Skeletal muscle tissue (tissue), 4 donors: Measurements from ENCODE around the gene SESN3. TPM values are rescaled to one million over a fixed set of nuclear protein-coding genes. Genes with fewer than 3 reads are reported as not detected.

Experiments
- H3K27ac ChIP-seq: one replicate; pipeline ENCODE4 v1.7.0; 2013; ENCODE audit warnings: mild to moderate bottlenecking, low read depth, low read length, inconsistent platforms
- H3K27me3 ChIP-seq, 3 donors: one replicate each; pipeline ENCODE4 v1.7.0; 2013; ENCODE audit warnings: low read length in 3 of 3; ENCODE audit not compliant: control insufficient read depth in 3 of 3, insufficient read depth in 3 of 3
- H3K36me3 ChIP-seq, 3 donors: one replicate each; pipeline ENCODE4 v1.7.0; 2013; ENCODE audit warnings: low read length in 3 of 3; ENCODE audit not compliant: control insufficient read depth in 3 of 3, insufficient read depth in 3 of 3
- H3K4me1 ChIP-seq, 3 donors: one replicate each; pipeline ENCODE4 v1.7.0; 2013; ENCODE audit warnings: low read length in 3 of 3, mild to moderate bottlenecking in 3 of 3; ENCODE audit not compliant: control insufficient read depth in 3 of 3, insufficient read depth in 3 of 3
- H3K4me3 ChIP-seq, 3 donors: one replicate each; pipeline ENCODE4 v1.7.0; 2013; ENCODE audit warnings: low read length in 3 of 3
- H3K9ac ChIP-seq, 3 donors: one replicate each; pipeline ENCODE4 v1.7.0; 2013; ENCODE audit warnings: low read length in 3 of 3, mild to moderate bottlenecking in 3 of 3, moderate library complexity in 2 of 3, low read depth in 1 of 3
- H3K9me3 ChIP-seq, 3 donors: one replicate each; pipeline ENCODE4 v1.7.0; 2013; ENCODE audit warnings: low read length in 3 of 3; ENCODE audit not compliant: control insufficient read depth in 3 of 3
- total RNA-seq: library from RNA; depleted of rRNA; stranded (reverse); fragments of >200 nt; gene quantifications from one replicate; pipeline ENCODE4 v1.2.3, GENCODE V29; 2014
- donor health status: Osteomylitis.

The SESN3 gene
- total RNA-seq, 1 donor from 2014 or later, result 93.4 TPM

GRCh38 chr11:95155385-95155784 is 75.6 kb downstream of the SESN3 start:
- Histone ChIP-seq H3K27ac (no peak overlapping the region), H3K9me3 (no peaks in the 10 kb centered on the region), H3K4me1 (peaks cover 30 to 41% (median 32%) of the 10 kb centered on the region in 3 donors), H3K4me3 (no peak overlapping the region), H3K9ac (no peak overlapping the region), H3K36me3 (no peaks in the 10 kb centered on the region), H3K27me3 (no peaks in the 10 kb centered on the region)

- no peaks in the 10 kb centered on the region for H3K36me3 ChIP-seq
- no peaks in the 10 kb centered on the region for H3K27me3 ChIP-seq
- H3K4me1 ChIP-seq, result peaks cover 39 to 48% (median 40%) of the 10 kb centered on the region in 3 donors
- H3K9ac ChIP-seq, result no peak overlapping the region
- H3K9me3 ChIP-seq, result no peaks in the 10 kb centered on the region
- H3K27ac ChIP-seq, result no peak overlapping the region
- no peak overlapping the region for H3K4me3 ChIP-seq
Measured at GRCh38 chr11:95154514-95154913, 76.5 kb downstream of the SESN3 start.

- H3K9me3 ChIP-seq, result no peaks in the 10 kb centered on the region
- no peak overlapping the region for H3K4me3 ChIP-seq
- H3K9ac ChIP-seq, result no peak overlapping the region
- H3K27me3 ChIP-seq, result no peaks in the 10 kb centered on the region
- H3K4me1 ChIP-seq, result peaks cover 42 to 55% (median 46%) of the 10 kb centered on the region in 3 donors
- no peaks in the 10 kb centered on the region for H3K36me3 ChIP-seq
- no peak overlapping the region for H3K27ac ChIP-seq
Measured at GRCh38 chr11:95153857-95154246, 77.2 kb downstream of the SESN3 start.

- Histone ChIP-seq H3K9ac (no peak overlapping the region), H3K36me3 (no peaks in the 10 kb centered on the region), H3K27me3 (no peaks in the 10 kb centered on the region), H3K9me3 (no peaks in the 10 kb centered on the region), H3K4me1 (peaks cover 45 to 58% (median 53%) of the 10 kb centered on the region in 3 donors), H3K27ac (no peak overlapping the region), H3K4me3 (peak overlapping the region in 2 of 3 donors; percentile 17 to 24)
Measured at GRCh38 chr11:95152876-95153856, 77.8 kb downstream of the SESN3 start.

GRCh38 chr11:95150956-95151684 is 79.9 kb downstream of the SESN3 start:
- Histone ChIP-seq H3K9me3 (no peaks in the 10 kb centered on the region), H3K27ac (peak overlapping the region; percentile 82), H3K4me3 (peak overlapping the region; percentile 73 to 91 (median 80)), H3K9ac (peak overlapping the region; percentile 71 to 88 (median 87)), H3K36me3 (no peaks in the 10 kb centered on the region), H3K27me3 (no peaks in the 10 kb centered on the region), H3K4me1 (peaks cover 35 to 52% (median 48%) of the 10 kb centered on the region in 3 donors)

- peaks cover 34 to 54% (median 50%) of the 10 kb centered on the region in 3 donors for H3K4me1 ChIP-seq
- H3K27ac ChIP-seq, result peak overlapping the region; percentile 82
- H3K36me3 ChIP-seq, result no peaks in the 10 kb centered on the region
- no peaks in the 10 kb centered on the region for H3K9me3 ChIP-seq
- peak overlapping the region; percentile 51 to 88 (median 87) for H3K9ac ChIP-seq
- H3K4me3 ChIP-seq, result peak overlapping the region; percentile 41 to 91 (median 80)
- H3K27me3 ChIP-seq, result no peaks in the 10 kb centered on the region
Measured at GRCh38 chr11:95149651-95150364, 81.2 kb downstream of the SESN3 start.

- peak overlapping the region; percentile 82 for H3K27ac ChIP-seq
- H3K4me1 ChIP-seq, result peaks cover 34 to 54% (median 50%) of the 10 kb centered on the region in 3 donors
- H3K27me3 ChIP-seq, result no peaks in the 10 kb centered on the region
- H3K9ac ChIP-seq, result peak overlapping the region in 2 of 3 donors; percentile 10 to 21
- H3K9me3 ChIP-seq, result no peaks in the 10 kb centered on the region
- H3K4me3 ChIP-seq, result peak overlapping the region in 1 of 3 donors; percentile 1
- H3K36me3 ChIP-seq, result no peaks in the 10 kb centered on the region
Measured at GRCh38 chr11:95148938-95149337, 82.1 kb downstream of the SESN3 start.

- Histone ChIP-seq H3K27me3 (no peaks in the 10 kb centered on the region), H3K9me3 (no peaks in the 10 kb centered on the region), H3K4me1 (peaks cover 34 to 51% (median 50%) of the 10 kb centered on the region in 3 donors), H3K4me3 (peak overlapping the region in 1 of 3 donors; percentile 23), H3K27ac (peak overlapping the region; percentile 82), H3K9ac (no peak overlapping the region), H3K36me3 (no peaks in the 10 kb centered on the region)
Measured at GRCh38 chr11:95148406-95148805, 82.6 kb downstream of the SESN3 start.

- H3K4me3 ChIP-seq, result peak overlapping the region in 1 of 3 donors; percentile 6
- no peaks in the 10 kb centered on the region for H3K36me3 ChIP-seq
- peak overlapping the region; percentile 82 for H3K27ac ChIP-seq
- H3K4me1 ChIP-seq, result peaks cover 34 to 49% (median 48%) of the 10 kb centered on the region in 3 donors
- no peaks in the 10 kb centered on the region for H3K27me3 ChIP-seq
- H3K9me3 ChIP-seq, result no peaks in the 10 kb centered on the region
- no peak overlapping the region for H3K9ac ChIP-seq
Measured at GRCh38 chr11:95147364-95147905, 83.6 kb downstream of the SESN3 start.
